Ureter (tissue), 1 donor: ENCODE results near the gene ANKMY1. TPM values are rescaled to one million over a fixed set of nuclear protein-coding genes. Genes with fewer than 3 reads are reported as not detected.

Experiments
- DNase-seq: peaks from one replicate; pipeline ENCODE4 v3.0.0-alpha.2; 2020; ENCODE audit warnings: low spot score
- total RNA-seq: library from RNA; stranded (reverse); gene quantifications from one replicate; pipeline ENCODE4 v1.2.4, GENCODE V29; 2023
- donor health status: DM: yes; HTN: yes; CAD: no.

The ANKMY1 gene
- 52.8 TPM for total RNA-seq

- peak; percentile 62 for DNase-seq
These were observed at the start of gene ANKMY1 for GRCh38 chr2:240557808-240558207. TSS of gene ANKMY1 (minus strand) at chr2:240557988. CDS start at chr2:240557335, 653 bp downstream.

GRCh38 chr2:240605867-240606743 is 48.3 kb upstream of the ANKMY1 start:
- no peak for DNase-seq

- no peak for DNase-seq
These were observed 47.3 kb upstream of the ANKMY1 start for GRCh38 chr2:240604939-240605716.

- DNase-seq: no peak
These were observed 46.6 kb upstream of the ANKMY1 start for GRCh38 chr2:240604291-240604938.

GRCh38 chr2:240603846-240604245 is 46.1 kb upstream of the ANKMY1 start:
- DNase-seq: no peak

GRCh38 chr2:240603081-240603835 is 45.5 kb upstream of the ANKMY1 start:
- DNase-seq: no peak

- DNase-seq: no peak
These were observed 44.7 kb upstream of the ANKMY1 start for GRCh38 chr2:240602266-240603050.

- no peak for DNase-seq
These were observed 44.0 kb upstream of the ANKMY1 start for GRCh38 chr2:240601831-240602160.

GRCh38 chr2:240601061-240601830 is 43.5 kb upstream of the ANKMY1 start:
- DNase-seq: no peak

- no peak for DNase-seq
These were observed 42.7 kb upstream of the ANKMY1 start for GRCh38 chr2:240600451-240600961.

- no peak for DNase-seq
These were observed 41.4 kb upstream of the ANKMY1 start for GRCh38 chr2:240599141-240599583.

GRCh38 chr2:240598311-240598911 is 40.6 kb upstream of the ANKMY1 start:
- DNase-seq: no peak

GRCh38 chr2:240597419-240598181 is 39.8 kb upstream of the ANKMY1 start:
- no peak for DNase-seq

GRCh38 chr2:240597054-240597418 is 39.2 kb upstream of the ANKMY1 start:
- no peak for DNase-seq

GRCh38 chr2:240596491-240596931 is 38.7 kb upstream of the ANKMY1 start:
- DNase-seq: peak; percentile 69

- DNase-seq: no peak
These were observed 38.3 kb upstream of the ANKMY1 start for GRCh38 chr2:240596080-240596460.

- DNase-seq: no peak
These were observed 37.7 kb upstream of the ANKMY1 start for GRCh38 chr2:240595381-240596079.
